Vagina (tissue), 2 donors: ENCODE results near the gene EGFR.

Experiments
- POLR2A ChIP-seq, 2 donors: fragments of 450-650 bp; IDR thresholded peaks; one replicate each; pipeline ENCODE4 v1.6.1; 2017; ENCODE audit warnings: antibody characterized with exemption in 2 of 2, mild to moderate bottlenecking in 2 of 2, moderate library complexity in 2 of 2
- POLR2AphosphoS5 ChIP-seq, 2 donors: sonication (generic); formaldehyde crosslinking; IDR thresholded peaks; one replicate each; pipeline ENCODE4 v1.9.0; 2017; ENCODE audit warnings: antibody characterized with exemption in 2 of 2, mild to moderate bottlenecking in 2 of 2, low read depth in 1 of 2; ENCODE audit not compliant: insufficient read depth in 1 of 2
- TF ChIP-seq, protein P1 (sequence below), 3 experiments: fragments of 450-650 bp in 2 of 3; fragments of 200-600 bp in 1 of 3; sonication (generic) in 1 of 3; IDR thresholded peaks; one replicate each; pipeline ENCODE4 v1.5.1; 2017 to 2019; ENCODE audit warnings: antibody characterized with exemption in 3 of 3, mild to moderate bottlenecking in 2 of 3, moderate library complexity in 2 of 3

DNA sequence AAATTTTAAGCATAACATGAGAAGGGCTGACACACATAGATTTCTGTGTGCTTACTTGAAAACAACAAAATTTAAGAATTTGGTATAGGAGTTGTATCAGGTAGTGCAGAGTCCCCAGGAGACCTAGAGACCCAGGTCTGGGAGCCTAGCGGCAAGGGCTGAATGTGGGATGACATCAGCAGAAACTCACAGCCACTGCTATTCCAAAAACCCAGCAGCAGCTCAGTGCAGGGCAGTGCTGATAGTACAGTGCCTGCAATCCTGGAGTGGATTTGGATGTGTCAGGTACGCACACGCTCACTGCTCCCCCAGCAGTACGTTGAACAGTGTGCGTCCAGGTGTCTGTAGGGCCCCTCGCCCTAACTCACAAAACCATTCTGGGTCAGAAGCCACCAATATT lies 87.1 kb downstream of the EGFR start:
- TF ChIP-seq, protein P1, sequence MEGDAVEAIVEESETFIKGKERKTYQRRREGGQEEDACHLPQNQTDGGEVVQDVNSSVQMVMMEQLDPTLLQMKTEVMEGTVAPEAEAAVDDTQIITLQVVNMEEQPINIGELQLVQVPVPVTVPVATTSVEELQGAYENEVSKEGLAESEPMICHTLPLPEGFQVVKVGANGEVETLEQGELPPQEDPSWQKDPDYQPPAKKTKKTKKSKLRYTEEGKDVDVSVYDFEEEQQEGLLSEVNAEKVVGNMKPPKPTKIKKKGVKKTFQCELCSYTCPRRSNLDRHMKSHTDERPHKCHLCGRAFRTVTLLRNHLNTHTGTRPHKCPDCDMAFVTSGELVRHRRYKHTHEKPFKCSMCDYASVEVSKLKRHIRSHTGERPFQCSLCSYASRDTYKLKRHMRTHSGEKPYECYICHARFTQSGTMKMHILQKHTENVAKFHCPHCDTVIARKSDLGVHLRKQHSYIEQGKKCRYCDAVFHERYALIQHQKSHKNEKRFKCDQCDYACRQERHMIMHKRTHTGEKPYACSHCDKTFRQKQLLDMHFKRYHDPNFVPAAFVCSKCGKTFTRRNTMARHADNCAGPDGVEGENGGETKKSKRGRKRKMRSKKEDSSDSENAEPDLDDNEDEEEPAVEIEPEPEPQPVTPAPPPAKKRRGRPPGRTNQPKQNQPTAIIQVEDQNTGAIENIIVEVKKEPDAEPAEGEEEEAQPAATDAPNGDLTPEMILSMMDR (IDR thresholded peaks at IDR 0.05), result no peak
- TF ChIP-seq POLR2A (IDR thresholded peaks at IDR 0.05), result no peak
- no peak for TF ChIP-seq POLR2AphosphoS5 (IDR thresholded peaks at IDR 0.05; ENCODE audit: insufficient read depth in 1 of 2, low read depth in 1 of 2)
